Retinal pigment epithelial cell (primary cell): ENCODE data around the gene KANK3.

Experiments
- DNase-seq: peaks from one replicate; pipeline ENCODE4 v3.0.0-alpha.2; 2010; ENCODE audit warnings: low read depth
- H3K4me3 ChIP-seq: 2 replicates; pipeline ENCODE4 v1.5.1; 2011; ENCODE audit warnings: mild to moderate bottlenecking, low read length, control low read depth, moderate library complexity
- TF ChIP-seq, protein P1 (sequence below): conservative IDR thresholded peaks from 2 replicates; pipeline ENCODE4 v1.5.1; 2011; ENCODE audit warnings: low read depth, low read length, control low read depth, inconsistent platforms

KANK3 gene

DNA sequence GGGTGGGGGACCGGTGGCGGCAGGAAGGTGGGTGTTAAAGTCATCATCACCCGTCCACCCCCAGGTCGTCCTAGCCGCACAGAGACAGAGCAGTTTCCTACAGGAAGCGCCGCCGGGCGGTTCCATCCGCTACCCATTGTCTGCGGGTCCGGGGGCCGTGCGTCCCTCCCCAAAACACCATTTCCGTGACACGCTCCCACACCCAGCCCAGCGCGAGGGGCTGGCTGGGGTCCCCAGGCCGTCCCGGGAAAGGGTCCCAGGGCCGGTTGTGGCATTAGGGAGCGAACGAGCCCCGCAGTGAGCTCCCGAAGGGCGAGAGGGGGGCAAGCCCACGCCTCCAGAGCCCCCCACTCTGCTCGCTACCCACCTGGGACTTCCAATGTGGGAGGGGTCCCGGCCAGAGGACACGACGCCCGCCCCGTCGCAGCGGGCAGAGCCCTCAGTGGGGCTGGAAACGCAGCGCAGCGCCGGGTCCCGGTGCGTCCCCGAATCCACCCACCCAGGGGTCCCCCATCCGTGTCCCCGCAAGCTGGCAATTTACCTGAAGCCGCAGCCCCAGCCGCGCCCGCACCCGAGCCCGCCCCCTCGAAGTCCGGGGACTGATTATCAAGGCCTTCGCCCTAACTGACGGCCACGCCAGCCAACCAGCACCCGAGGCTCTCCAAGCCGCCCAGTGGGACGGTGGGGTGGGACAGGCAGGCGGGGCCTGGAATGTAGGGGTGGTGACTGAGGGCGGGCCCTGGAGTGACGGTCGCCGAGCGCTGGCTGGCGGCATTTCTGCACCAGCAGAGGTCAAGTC, at the start of gene KANK3:
Gene KANK3, minus strand, starts transcription at position 579 of the 799 bp plus-strand sequence. CDS start 5,434 bp downstream, outside the sequence.
- TF ChIP-seq, protein P1, sequence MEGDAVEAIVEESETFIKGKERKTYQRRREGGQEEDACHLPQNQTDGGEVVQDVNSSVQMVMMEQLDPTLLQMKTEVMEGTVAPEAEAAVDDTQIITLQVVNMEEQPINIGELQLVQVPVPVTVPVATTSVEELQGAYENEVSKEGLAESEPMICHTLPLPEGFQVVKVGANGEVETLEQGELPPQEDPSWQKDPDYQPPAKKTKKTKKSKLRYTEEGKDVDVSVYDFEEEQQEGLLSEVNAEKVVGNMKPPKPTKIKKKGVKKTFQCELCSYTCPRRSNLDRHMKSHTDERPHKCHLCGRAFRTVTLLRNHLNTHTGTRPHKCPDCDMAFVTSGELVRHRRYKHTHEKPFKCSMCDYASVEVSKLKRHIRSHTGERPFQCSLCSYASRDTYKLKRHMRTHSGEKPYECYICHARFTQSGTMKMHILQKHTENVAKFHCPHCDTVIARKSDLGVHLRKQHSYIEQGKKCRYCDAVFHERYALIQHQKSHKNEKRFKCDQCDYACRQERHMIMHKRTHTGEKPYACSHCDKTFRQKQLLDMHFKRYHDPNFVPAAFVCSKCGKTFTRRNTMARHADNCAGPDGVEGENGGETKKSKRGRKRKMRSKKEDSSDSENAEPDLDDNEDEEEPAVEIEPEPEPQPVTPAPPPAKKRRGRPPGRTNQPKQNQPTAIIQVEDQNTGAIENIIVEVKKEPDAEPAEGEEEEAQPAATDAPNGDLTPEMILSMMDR = no peak
- peak; percentile 89 for DNase-seq
- peak within 1 kb of the TSS; percentile 47 for H3K4me3 ChIP-seq

DNA sequence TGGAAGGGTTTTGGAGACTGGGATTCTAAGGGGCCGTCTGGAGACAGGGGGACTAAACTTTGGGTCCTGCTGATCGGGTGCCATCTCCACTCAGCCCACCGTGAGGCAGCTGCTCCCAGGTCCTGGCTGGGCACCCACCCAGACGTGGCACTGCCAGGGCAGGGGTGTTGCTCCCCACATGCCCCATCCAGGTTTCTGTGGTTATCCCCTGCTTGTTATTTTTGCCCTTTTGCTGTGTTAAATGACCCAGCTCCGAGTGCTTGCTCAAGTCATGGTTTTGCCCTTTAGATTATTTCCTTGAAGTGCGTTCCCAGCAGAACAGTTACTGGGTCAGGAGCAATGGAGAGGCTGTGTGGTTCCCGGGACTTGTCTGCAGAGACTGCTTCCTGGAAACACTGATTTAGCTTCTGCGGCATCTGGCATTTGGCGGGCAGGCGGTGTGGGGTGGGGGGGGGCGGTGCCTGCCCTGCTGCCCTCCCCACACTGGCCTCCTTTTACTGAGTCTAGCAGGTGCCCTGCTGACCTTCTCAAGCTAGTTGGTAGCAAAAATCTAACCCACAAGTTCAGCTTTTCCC, 49.0 kb upstream of the KANK3 start:
- TF ChIP-seq, protein P1 = no peak
- no peak for DNase-seq
- no peak overlapping the region for H3K4me3 ChIP-seq

DNA sequence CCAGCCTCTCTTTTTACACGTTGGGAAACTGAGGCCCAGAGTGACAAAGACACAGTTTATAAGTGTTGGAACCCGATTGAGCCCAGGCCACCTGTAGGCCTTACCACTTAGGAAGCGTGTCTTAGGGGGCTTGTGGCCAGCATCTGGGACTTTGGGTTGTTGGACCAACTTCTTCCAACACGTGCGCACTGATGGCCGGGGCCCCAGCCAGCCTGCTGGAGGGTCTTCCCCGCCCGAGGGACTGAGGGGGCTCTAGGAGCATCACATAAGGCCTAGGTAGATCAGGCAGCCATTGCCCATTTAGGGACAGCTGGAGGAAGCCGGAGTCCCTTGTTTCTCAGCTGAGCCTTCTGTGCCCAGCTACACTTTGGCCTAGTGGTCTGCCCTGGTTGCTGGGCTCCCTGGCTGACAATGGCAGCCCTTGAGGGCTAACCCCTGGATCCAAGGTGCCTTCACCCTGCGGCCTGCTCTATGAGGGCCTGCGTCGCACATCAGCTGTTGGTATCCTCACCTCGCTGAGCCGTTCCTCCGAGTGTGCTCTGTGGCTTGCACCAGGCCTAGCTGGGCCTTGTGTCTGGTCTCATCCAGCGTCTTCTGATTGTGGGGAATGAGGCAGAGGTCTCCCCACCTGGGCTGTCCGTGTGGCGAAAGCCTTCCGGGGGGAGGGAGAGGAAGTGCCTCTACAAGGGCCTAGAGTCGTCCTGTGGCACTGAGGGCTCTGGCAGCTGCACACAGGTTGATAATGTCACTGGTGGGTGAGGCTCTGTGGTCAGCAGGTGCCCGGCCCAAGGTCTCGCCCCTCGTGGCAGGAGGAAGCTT, 48.3 kb upstream of the KANK3 start:
- peak overlapping the region; percentile 17 for H3K4me3 ChIP-seq
- TF ChIP-seq, protein P1 = no peak
- DNase-seq = no peak

DNA sequence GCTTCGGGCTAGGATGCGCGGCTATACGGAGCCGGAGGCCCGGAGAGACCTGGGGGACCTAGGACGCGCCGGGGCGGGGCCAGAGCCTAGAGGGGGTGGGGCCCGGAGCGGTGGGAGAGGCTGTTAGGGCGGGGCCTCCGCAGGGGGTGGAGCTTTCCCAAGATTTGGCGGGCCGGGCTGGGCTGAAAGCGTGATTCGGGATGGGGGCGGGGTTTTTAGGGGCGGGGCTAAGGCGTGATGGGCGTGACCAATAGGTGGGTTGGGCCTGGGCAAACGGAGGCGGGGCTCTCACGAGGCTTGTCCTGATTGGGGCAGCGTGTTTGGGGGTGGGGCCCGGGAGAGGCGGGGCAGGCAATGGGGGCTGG, 47.5 kb upstream of the KANK3 start:
- peak; percentile 64 for DNase-seq
- TF ChIP-seq, protein P1 = no peak

DNA sequence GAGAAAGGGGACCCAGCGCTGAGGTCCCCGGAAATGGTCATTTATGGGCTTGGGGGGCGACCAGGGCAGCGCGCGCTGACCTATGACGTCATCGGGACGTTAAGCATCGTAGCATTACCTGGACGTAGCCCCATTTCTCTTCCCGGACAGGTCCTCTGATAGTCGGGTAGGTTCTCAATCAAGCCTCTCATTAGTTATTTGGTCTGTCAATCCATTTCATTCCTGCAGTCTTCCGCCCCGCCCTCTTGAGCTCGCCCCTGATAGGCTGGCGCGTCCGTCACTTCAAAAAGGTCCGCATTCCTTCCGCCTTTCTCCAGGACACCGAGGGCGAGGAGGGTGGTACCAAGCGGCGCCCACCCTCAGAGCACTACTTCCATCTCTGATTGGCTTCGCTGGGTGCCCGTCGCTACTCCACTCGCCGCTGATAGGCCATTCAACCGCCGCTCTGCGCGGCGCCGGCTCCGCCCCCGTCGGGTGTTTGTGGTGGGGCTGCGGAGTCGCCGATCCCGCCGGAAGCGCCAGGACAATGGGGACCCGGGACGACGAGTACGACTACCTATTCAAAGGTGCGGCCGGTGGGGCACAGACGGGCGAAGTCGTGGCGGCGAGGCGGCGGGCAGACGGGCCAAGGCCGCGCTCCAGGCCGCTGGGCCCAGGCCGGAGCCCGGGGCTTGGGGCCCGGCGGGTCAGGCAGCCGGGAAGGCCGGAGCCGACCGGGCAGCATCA, 47.0 kb upstream of the KANK3 start, which contains the start of gene RAB11B:
Gene RAB11B, plus strand, starts transcription at position 470 of the 726 bp plus-strand sequence. Its CDS starts 57 bp downstream, at position 527.
- TF ChIP-seq, protein P1 = no peak
- peak; percentile 100 for DNase-seq
- H3K4me3 ChIP-seq = peak within 1 kb of the TSS; percentile 73

More for the DNA sequence above, 47.5 kb upstream of the KANK3 start:
- H3K4me3 ChIP-seq = peak overlapping the region; percentile 63

DNA sequence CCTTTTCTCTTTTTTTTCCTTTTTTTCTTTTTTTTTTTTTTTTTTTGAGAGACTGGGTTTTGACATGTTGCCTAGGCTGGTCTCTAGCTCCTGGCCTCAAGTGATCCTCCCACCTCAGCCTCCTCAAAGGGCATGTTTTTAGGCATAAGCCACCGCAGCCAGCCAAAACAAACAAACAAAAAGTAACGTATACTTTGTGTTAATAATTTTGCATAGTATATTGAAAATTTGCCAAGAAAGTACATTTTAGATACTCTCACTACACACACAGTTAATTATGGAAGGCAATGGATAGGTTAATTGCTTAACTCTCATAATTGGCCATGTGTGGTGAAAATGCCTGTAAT, 45.5 kb upstream of the KANK3 start:
- no peak for DNase-seq
- H3K4me3 ChIP-seq = no peak overlapping the region
- TF ChIP-seq, protein P1 = no peak
